Lung (tissue), 12 donors: ENCODE measurements around the gene ADRA2A. TPM values are rescaled to one million over a fixed set of nuclear protein-coding genes. Genes with fewer than 3 reads are reported as not detected.

Experiments
- ATAC-seq: fragments of 200-7000 bp; cut with Tn5 transposase; one replicate; pipeline ENCODE4 v1.9.1; 2020; ENCODE audit warnings: moderate number of reproducible peaks; ENCODE audit not compliant: insufficient read depth, low FRiP score
- DNase-seq, 3 donors: peaks; one replicate each; pipeline ENCODE4 v3.0.0-alpha.2; 2013 to 2017
- H3K27ac ChIP-seq, 2 donors: one replicate each; pipeline ENCODE4 v1.5.1; 2013; ENCODE audit warnings: mild to moderate bottlenecking in 2 of 2, moderate library complexity in 2 of 2, control low read depth in 1 of 2, inconsistent platforms in 1 of 2, low read depth in 1 of 2, low read length in 1 of 2
- H3K27me3 ChIP-seq, 3 donors: one replicate each; pipeline ENCODE4 v1.5.1; 2013; ENCODE audit warnings: low read length in 2 of 3; ENCODE audit not compliant: control insufficient read depth in 3 of 3, insufficient read depth in 3 of 3
- H3K36me3 ChIP-seq, 4 donors: one replicate each; pipeline ENCODE4 v1.5.1; 2013; ENCODE audit warnings: low read length in 4 of 4, mild to moderate bottlenecking in 1 of 4, moderate library complexity in 1 of 4; ENCODE audit not compliant: control insufficient read depth in 4 of 4, insufficient read depth in 4 of 4
- H3K4me1 ChIP-seq, 5 donors: one replicate each; pipeline ENCODE4 v1.5.1; 2013; ENCODE audit warnings: low read length in 5 of 5, mild to moderate bottlenecking in 2 of 5, moderate library complexity in 1 of 5; ENCODE audit not compliant: control insufficient read depth in 5 of 5, insufficient read depth in 5 of 5
- H3K4me3 ChIP-seq: one replicate; pipeline ENCODE4 v1.5.1; 2013; ENCODE audit warnings: mild to moderate bottlenecking, control low read depth, moderate library complexity
- H3K9ac ChIP-seq, 2 donors: one replicate each; pipeline ENCODE4 v1.5.1; 2013; ENCODE audit warnings: low read length in 2 of 2, control low read depth in 1 of 2; ENCODE audit not compliant: insufficient read depth in 1 of 2
- H3K9me3 ChIP-seq, 4 donors: one replicate each; pipeline ENCODE4 v1.5.1; 2013; ENCODE audit warnings: low read length in 3 of 4, mild to moderate bottlenecking in 1 of 4, moderate library complexity in 1 of 4; ENCODE audit not compliant: control insufficient read depth in 4 of 4, insufficient read depth in 3 of 4
- WGBS, 2 donors: extraction: QIAGEN DNeasy Blood & Tissue Kit; methylation state at CpG; one replicate each; pipeline ENCODE4 v1.1.7; 2013; 5-methylcytosine and 5-hydroxymethylcytosine counted together
- polyA plus RNA-seq, 2 donors: library from polyadenylated mRNA; stranded (reverse); fragments of 200-250 nt; gene quantifications; one replicate each; pipeline ENCODE4 v1.2.1, GENCODE V29; 2013
- total RNA-seq, 2 donors: library from RNA; depleted of rRNA in 1 of 2; stranded (reverse); fragments of >200 nt in 1 of 2; gene quantifications; one replicate each; pipeline ENCODE4 v1.2.1, GENCODE V29; 2014 to 2021
- TF ChIP-seq, protein P1 (sequence below): IDR thresholded peaks from 2 replicates; pipeline ENCODE4 v1.5.1; 2012; ENCODE audit warnings: mild to moderate bottlenecking; ENCODE audit errors: control extremely low read depth, extremely low read depth
- donor health status: control.
- donor health status: control.
- donor health status: Bipolar disorder and iron deficiency.
- donor health status: healthy.
- donor health status: DM: yes; HTN: yes; CAD: no.

Gene ADRA2A
- total and polyA plus RNA-seq, 4 donors, result 0.37 to 9.8 (median 1.6) TPM

DNA sequence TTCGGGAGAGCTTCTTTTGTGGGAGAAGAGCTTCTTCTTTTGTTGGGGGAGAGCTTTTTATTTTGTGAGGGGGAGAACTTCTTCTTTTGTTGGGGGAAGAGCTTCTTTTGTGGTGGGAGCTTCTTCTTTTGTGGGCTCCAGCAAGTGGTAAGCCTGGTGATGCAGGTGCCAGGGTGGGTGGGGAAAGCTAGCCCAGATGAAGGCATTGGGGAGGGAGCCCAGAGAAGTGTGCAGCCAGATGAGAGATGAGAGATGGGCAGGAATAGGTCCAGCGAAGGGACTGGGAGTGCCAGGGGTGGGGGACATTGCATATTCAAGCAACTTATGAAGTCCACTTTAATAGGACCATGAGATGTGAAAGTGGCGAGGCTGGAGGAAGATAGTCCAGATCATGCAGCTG lies 9.7 kb downstream of the ADRA2A start:
- 58 to 64% methylated on average over 3 of the region's 3 CpGs for WGBS, 2 donors

DNA sequence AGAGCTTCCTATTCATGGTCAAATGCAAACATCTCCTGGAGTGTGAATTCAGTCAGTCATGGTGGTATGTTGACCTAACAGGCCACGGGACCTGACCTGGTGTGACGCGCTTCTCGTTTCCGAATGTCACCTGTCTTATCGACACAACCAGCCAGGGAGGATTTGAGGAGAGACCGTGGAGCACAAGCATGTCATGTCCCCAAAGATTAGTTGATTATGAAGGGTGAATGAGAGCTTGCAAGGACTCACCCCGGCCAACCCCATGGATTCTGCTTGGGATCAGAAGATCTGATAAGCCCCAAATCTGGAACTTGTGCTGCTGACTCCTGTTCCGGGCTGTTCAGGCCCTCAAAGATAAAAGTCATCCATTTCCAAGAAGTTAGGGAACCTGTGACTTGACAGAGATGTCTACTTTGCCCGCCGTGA lies 10.5 kb downstream of the ADRA2A start:
- no peak overlapping the region for H3K27ac ChIP-seq
- no peak overlapping the region for H3K4me3 ChIP-seq
- DNase-seq (no peak), ATAC-seq (no peak)
- H3K36me3 ChIP-seq, result no peaks in the 10 kb centered on the region
- H3K9ac ChIP-seq, result no peak overlapping the region
- TF ChIP-seq, protein P1, sequence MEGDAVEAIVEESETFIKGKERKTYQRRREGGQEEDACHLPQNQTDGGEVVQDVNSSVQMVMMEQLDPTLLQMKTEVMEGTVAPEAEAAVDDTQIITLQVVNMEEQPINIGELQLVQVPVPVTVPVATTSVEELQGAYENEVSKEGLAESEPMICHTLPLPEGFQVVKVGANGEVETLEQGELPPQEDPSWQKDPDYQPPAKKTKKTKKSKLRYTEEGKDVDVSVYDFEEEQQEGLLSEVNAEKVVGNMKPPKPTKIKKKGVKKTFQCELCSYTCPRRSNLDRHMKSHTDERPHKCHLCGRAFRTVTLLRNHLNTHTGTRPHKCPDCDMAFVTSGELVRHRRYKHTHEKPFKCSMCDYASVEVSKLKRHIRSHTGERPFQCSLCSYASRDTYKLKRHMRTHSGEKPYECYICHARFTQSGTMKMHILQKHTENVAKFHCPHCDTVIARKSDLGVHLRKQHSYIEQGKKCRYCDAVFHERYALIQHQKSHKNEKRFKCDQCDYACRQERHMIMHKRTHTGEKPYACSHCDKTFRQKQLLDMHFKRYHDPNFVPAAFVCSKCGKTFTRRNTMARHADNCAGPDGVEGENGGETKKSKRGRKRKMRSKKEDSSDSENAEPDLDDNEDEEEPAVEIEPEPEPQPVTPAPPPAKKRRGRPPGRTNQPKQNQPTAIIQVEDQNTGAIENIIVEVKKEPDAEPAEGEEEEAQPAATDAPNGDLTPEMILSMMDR, result no peak
- H3K27me3 ChIP-seq, result peaks cover 0 to 2% (median 0%) of the 10 kb centered on the region in 3 donors
- H3K4me1 ChIP-seq, result no peaks in the 10 kb centered on the region
- H3K9me3 ChIP-seq, result peaks cover 0 to 2% (median 0%) of the 10 kb centered on the region in 4 donors
- 90 to 92% methylated on average over 11 of the region's 11 CpGs for WGBS, 2 donors

More for the DNA sequence above, 9.7 kb downstream of the ADRA2A start:
- no peaks in the 10 kb centered on the region for H3K36me3 ChIP-seq
- no peak for DNase-seq
- no peak overlapping the region for H3K27ac ChIP-seq
- H3K9ac ChIP-seq, result no peak overlapping the region
- H3K4me3 ChIP-seq, result no peak overlapping the region
- H3K9me3 ChIP-seq, result peaks cover 0 to 2% (median 0%) of the 10 kb centered on the region in 4 donors
- ATAC-seq, result no peak
- TF ChIP-seq, protein P1, result no peak
- H3K27me3 ChIP-seq, result peaks cover 0 to 2% (median 0%) of the 10 kb centered on the region in 3 donors
- no peaks in the 10 kb centered on the region for H3K4me1 ChIP-seq

DNA sequence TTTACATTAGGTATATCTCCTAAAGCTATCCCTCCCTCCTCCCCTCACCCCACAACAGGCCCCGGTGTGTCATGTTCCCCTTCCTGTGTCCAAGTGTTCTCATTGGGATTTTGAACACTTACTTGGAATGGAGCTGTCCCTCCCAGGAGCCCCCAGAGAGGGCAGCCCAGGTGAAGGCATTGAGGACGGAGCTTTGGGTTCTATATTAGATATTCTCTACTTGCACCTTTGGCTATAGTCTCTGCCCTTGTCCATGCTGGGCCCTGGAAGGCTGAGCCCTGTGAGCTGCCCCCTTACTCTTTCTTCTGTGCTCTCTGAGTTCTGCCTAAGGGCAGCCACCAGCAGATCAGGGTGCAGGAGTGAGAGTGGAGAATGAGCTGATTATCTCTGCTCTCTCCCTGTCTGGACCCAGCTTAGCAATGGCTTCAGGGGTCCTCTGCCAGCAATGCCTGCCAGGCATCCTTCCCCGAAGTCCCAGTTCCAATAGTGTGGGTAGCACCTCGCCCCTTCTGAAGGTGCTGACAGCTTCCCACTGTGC lies 11.2 kb downstream of the ADRA2A start:
- Histone ChIP-seq H3K4me1 (no peaks in the 10 kb centered on the region), H3K27me3 (peaks cover 0 to 2% (median 0%) of the 10 kb centered on the region in 3 donors), H3K36me3 (no peaks in the 10 kb centered on the region), H3K9ac (no peak overlapping the region), H3K27ac (no peak overlapping the region), H3K4me3 (no peak overlapping the region), H3K9me3 (peaks cover 0 to 2% (median 0%) of the 10 kb centered on the region in 4 donors)
- ATAC-seq (no peak), DNase-seq (no peak)
- TF ChIP-seq, protein P1, result no peak
- WGBS, 2 donors, result 86 to 91% methylated on average over 4 of the region's 4 CpGs

DNA sequence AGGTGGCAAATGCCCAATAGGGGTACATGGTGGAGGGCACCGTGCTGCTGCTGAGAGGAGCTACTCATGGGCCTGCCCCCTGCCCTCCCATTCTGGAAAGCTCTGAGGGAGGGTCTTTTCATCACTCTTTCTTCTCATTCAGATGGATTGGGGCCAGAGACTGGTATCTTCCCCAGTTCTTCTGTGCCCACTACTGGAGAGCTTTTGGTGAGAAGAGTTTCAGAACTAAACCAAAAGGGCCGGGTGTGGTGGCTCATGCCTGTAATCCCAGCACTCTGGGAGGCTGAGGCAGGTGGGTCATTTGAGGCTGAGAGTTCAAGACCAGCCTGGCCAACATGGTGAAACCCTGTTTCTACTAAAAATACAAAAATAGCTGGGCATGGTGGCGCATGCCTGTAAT lies 12.5 kb downstream of the ADRA2A start:
- TF ChIP-seq, protein P1, result no peak
- no peak overlapping the region for H3K27ac ChIP-seq
- H3K9ac ChIP-seq, result no peak overlapping the region
- 91 to 95% methylated on average over 3 of the region's 3 CpGs for WGBS, 2 donors
- H3K36me3 ChIP-seq, result no peaks in the 10 kb centered on the region
- no peak for ATAC-seq
- H3K9me3 ChIP-seq, result peaks cover 0 to 2% (median 0%) of the 10 kb centered on the region in 4 donors
- H3K4me3 ChIP-seq, result no peak overlapping the region
- no peak for DNase-seq
- H3K4me1 ChIP-seq, result no peaks in the 10 kb centered on the region
- H3K27me3 ChIP-seq, result peaks cover 0 to 2% (median 0%) of the 10 kb centered on the region in 3 donors
